Measurements from ENCODE around the gene DAD1.

DAD1 gene

GRCh38 chr14:22538671-22539228, 50.3 kb downstream of the DAD1 start:
- DNase-seq (ENCODE audit: low spot score) = no peak
- FAIRE-seq = no peak

GRCh38 chr14:22537436-22538310, 51.4 kb downstream of the DAD1 start:
- DNase-seq (ENCODE audit: low spot score) (no peak), FAIRE-seq (no peak)

GRCh38 chr14:22536853-22537338, 52.1 kb downstream of the DAD1 start:
- DNase-seq (ENCODE audit: low spot score) (peak; percentile 79), FAIRE-seq (peak; percentile 63)

GRCh38 chr14:22535916-22536315, 53.1 kb downstream of the DAD1 start:
- FAIRE-seq = no peak
- no peak for DNase-seq (ENCODE audit: low spot score)

GRCh38 chr14:22535126-22535525, 53.9 kb downstream of the DAD1 start:
- DNase-seq (ENCODE audit: low spot score) (no peak), FAIRE-seq (no peak)

- DNase-seq (ENCODE audit: low spot score) = no peak
- no peak for FAIRE-seq
These were observed 54.5 kb downstream of the DAD1 start for GRCh38 chr14:22534547-22534946.

GRCh38 chr14:22533739-22534359, 55.2 kb downstream of the DAD1 start:
- FAIRE-seq = no peak
- no peak for DNase-seq (ENCODE audit: low spot score)

GRCh38 chr14:22533057-22533704, 55.8 kb downstream of the DAD1 start:
- no peak for DNase-seq (ENCODE audit: low spot score)
- FAIRE-seq = no peak

GRCh38 chr14:22532345-22533056, 56.5 kb downstream of the DAD1 start:
- DNase-seq (ENCODE audit: low spot score) = no peak

GRCh38 chr14:22531451-22532344, 57.3 kb downstream of the DAD1 start:
- FAIRE-seq = no peak
- DNase-seq (ENCODE audit: low spot score) = no peak

More at GRCh38 chr14:22532345-22533056, 56.5 kb downstream of the DAD1 start:
- FAIRE-seq = no peak

- no peak for DNase-seq (ENCODE audit: low spot score)
- no peak for FAIRE-seq
These were observed 58.9 kb downstream of the DAD1 start for GRCh38 chr14:22530127-22530526.

GRCh38 chr14:22526744-22527143, 62.3 kb downstream of the DAD1 start:
- DNase-seq (ENCODE audit: low spot score) (no peak), FAIRE-seq (no peak)

- DNase-seq (ENCODE audit: low spot score) (no peak), FAIRE-seq (no peak)
These were observed 62.8 kb downstream of the DAD1 start for GRCh38 chr14:22526218-22526617.

- no peak for FAIRE-seq
These were observed 64.3 kb downstream of the DAD1 start for GRCh38 chr14:22524784-22525161.

GRCh38 chr14:22524115-22524783, 64.8 kb downstream of the DAD1 start:
- DNase-seq (ENCODE audit: low spot score) (no peak), FAIRE-seq (no peak)

More at GRCh38 chr14:22524784-22525161, 64.3 kb downstream of the DAD1 start:
- no peak for DNase-seq (ENCODE audit: low spot score)

- DNase-seq (ENCODE audit: low spot score) = no peak
- FAIRE-seq = no peak
These were observed 65.7 kb downstream of the DAD1 start for GRCh38 chr14:22523283-22523682.

- no peak for FAIRE-seq
- DNase-seq (ENCODE audit: low spot score) = no peak
These were observed 66.5 kb downstream of the DAD1 start for GRCh38 chr14:22522466-22522957.

- FAIRE-seq = no peak
- no peak for DNase-seq (ENCODE audit: low spot score)
These were observed 67.4 kb downstream of the DAD1 start for GRCh38 chr14:22521449-22522239.

GRCh38 chr14:22520796-22521195, 68.2 kb downstream of the DAD1 start:
- no peak for FAIRE-seq
- no peak for DNase-seq (ENCODE audit: low spot score)

Measured in RCC 7860 (cell line).